Mammary epithelial cell (primary cell): ENCODE data around the gene GABRG3.

ENCODE experiments used
- CTCF ChIP-seq, 2 donors: IDR thresholded peaks in 1 of 2; conservative IDR thresholded peaks in 1 of 2; 2 replicates each; pipeline ENCODE4 v1.5.1; 2011 to 2012; ENCODE audit warnings: inconsistent platforms in 2 of 2, low read length in 2 of 2, mild to moderate bottlenecking in 2 of 2, control low read depth in 1 of 2, low read depth in 1 of 2; ENCODE audit not compliant: insufficient read depth in 1 of 2; ENCODE audit errors: extremely low read depth in 1 of 2
- EZH2 ChIP-seq: IDR thresholded peaks from 2 replicates; pipeline ENCODE4 v1.6.1; 2012; ENCODE audit warnings: low read length, inconsistent platforms, borderline replicate concordance

- TF ChIP-seq CTCF (conservative IDR thresholded peaks at IDR 0.05 in 1 of 2, IDR thresholded peaks at IDR 0.05 in 1 of 2; ENCODE audit: extremely low read depth in 1 of 2, insufficient read depth in 1 of 2, low read depth in 1 of 2, low read length in 2 of 2) (no peak), EZH2 (no peak)
Observed at GRCh38 chr15:27454281-27455075, 483.5 kb downstream of the GABRG3 start.
